Stimulated activated CD4-positive, alpha-beta T cell treated with anti-CD3 and anti-CD28 coated beads, Interleukin-4, amount 100 ng/mL, for 1 hour (primary cell): Measurements from ENCODE around the gene E2F8.

ENCODE experiments used
- DNase-seq: peaks from one replicate; pipeline ENCODE4 v3.0.0-alpha.2; 2020

Gene E2F8

DNA sequence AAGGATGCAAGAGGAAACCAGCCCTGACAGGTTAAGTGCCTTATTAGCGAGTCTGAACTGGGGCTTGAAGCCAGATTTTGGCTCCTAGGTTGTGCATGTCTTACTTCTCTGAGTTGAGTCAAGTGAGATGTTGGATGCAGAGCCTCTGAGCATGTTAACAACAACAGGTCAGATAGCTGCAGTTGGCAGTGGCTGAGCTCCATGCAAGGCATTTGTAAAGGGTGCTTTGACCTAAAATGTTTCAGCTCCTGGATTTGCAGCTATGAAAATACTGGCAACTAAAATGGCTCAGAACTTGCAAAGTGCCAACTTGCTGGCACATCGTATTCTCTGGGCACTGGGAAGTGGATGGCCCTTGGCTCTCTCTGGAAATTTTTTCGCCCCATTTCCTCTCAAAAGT, 22.5 kb downstream of the E2F8 start:
- DNase-seq = no peak

DNA sequence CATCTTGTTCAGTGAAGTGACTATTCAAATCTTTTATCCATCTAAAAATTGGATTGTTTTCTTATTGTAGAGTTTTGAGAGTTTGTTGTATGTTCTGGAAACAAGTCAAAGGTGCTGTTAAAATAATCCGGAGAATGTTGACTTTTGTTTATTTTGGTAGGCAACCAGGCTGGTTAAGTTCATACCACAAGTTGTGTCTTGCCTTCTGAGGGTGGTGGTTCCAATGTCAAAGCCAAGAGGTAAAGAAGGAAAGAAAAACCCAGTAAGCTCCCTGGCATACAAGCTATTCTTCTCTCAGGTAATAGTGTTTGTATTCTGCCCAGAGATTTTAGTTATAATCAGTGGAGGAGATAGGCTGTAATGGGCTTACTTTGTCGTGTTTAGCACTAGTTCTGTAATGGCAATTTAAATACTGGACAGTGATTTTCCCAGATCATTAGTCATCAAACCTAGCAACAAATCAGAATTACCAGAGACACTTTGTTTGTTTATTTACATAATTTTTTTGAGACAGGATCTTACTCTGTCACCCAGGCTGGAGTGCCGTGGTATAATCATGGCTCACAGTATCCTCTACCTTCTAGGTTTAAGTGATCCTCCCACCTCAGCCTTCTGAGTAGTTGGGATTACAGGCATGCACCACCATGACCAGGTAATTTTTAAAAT, 23.9 kb downstream of the E2F8 start:
- no peak for DNase-seq

- DNase-seq = no peak
Measured at GRCh38 chr11:19216021-19216420, 24.7 kb downstream of the E2F8 start.

DNA sequence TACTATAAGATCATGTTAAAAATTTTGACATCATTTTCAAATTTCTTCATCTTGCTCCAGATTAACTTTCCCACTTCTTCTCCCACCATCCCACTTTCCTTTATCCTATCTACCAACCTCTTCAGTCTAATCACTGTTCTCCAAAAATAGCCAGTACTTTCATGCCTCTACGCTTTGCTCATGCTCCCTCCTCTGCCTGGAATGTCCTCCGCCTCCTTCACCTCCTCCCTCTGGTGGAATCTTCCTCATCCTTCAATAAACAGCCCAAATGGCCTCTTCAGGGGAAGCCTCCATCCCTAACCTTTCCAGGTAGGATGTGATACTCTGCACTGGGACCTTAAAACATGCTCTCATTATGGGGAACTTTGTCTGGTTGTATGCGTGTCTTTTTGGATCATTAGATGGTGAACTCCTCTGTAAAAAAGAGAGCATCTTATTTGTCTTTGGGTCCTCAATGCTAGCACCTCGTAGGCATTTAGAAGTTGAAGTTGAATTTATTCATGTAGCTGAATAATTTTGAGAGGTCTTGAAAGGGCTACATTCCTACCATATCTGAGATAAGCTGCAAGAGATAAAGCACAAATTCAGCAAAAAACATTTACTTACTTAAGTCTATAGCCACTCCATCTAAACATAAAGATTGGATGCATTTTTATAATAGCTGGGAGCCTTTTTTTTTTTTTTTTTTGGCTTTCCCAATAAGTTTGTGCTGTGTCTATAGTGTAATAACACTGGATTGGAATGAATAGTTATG, 31.0 kb downstream of the E2F8 start:
- DNase-seq = no peak

- DNase-seq = no peak
Measured at GRCh38 chr11:19208959-19209546, 31.7 kb downstream of the E2F8 start.

GRCh38 chr11:19208181-19208580, 32.6 kb downstream of the E2F8 start:
- no peak for DNase-seq

- no peak for DNase-seq
Measured at GRCh38 chr11:19204836-19205235, 35.9 kb downstream of the E2F8 start.

DNA sequence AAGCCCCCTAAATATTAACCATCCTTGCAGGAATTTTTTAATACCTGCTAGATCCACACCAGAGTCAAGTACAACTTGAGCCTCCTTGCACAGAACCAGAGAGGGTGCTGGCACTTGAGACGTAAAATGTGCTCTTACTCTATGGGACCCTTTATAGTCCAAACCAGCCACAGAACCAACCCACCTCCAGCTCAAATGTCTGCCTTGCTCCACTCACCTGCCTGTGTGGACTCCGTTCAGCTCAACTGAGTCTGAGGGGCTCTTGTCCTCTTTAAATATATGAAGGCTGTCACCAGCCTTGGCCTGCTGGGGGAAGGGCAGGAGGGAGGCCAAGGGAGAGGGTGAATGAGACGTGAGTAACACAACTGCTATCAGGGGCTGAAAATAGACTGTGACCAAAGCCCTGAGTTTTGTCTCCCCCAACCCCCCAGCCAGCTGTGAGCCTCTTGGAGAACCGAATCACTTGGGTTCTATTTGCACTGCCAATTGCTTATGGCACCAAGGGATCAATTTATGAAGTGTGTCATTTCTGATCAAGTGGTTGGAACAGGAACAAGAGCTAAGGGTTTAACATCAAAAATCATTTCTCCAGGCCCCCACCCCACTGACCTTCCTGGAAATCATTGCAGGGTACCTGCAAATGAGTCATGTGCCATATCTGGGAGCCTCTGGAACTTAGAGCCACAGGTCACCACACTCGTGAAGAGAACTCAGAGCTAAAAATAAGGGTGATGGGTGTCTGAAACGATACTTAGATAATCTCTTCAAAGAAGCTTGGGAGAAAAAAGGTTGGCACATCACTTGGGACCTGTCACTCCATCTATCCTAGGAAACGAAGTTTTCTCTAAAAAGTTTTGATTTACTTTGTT, 38.8 kb downstream of the E2F8 start, which contains the start of gene CSRP3:
Gene CSRP3, minus strand, starts transcription at position 247 of the 869 bp plus-strand sequence. CDS start 9,535 bp downstream, outside the sequence.
- DNase-seq = no peak

DNA sequence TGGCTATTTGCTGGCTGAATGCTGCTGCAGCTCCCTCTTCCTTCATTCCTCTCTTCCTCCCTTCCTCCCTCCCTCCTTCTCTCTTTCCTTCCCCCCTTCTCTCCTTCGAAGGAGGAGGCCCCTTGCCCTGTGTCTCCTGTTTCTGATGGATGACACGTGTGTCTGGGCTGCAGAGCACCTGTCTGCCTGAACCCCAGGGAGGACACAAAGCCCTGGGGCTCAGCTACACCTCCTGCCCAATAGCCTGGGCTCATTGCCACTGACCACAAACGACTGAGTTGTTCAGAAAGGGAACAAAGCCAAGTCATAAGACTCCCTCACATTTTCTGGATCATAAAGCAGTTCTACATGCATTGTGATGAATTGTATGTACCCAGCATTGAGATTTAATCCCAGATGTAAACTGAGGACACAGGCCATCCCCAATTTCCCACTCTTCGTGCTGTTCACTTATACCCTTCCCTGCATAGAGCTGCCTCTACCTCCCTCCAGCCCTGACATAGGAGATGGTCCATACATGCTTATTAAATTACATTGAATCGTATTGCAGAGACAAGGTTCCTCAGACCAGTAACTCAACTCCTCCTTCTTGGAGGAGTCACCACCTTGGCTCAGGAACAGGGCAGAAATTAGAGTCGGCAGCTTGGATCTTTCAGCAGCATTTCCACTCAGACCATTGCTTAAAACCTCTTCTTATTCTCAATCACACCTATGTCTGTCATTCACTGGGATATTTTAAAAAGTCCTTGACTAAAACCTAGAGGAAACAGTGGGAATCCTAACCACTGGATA, 40.1 kb downstream of the E2F8 start:
- no peak for DNase-seq

DNA sequence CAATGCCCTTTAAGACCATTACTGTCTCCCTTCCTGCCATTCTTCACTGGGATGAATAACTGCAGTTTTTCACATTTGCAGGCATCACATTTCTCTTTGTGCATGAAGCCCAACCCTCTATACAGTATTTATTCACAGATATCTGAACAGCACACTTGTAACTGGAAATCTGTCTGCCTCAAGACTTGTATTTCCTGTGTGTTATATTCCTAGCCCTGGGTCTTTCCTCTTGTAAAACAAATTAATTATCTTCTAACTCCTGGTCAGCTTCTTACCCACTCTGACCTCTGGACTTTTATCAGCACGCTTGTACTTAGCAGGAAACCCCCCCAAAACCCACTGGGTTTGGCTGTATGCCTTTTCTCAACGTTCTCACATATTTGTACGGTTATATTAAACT, 41.0 kb downstream of the E2F8 start:
- DNase-seq = no peak

GRCh38 chr11:19199048-19199447, 41.7 kb downstream of the E2F8 start:
- DNase-seq = no peak

DNA sequence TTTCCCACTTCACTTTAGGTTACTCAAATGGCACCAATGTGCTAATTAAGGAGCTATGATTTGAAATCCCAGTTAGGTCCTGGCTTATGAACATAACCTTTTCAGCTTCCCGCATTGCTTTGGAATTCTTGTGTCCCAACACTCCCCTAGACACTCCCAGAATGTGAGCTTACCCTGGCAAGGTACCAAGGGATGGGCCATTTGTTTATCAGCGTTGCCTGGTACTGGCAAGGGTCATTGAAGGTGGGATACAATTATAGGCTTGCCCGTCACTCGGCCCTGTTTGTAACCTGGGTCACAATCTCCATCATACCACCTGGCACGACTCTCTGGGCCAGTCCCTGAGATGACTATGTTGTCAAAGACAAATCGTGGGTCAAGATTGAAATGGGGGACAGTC, 44.3 kb downstream of the E2F8 start:
- no peak for DNase-seq

GRCh38 chr11:19194620-19195308, 46.0 kb downstream of the E2F8 start:
- DNase-seq = no peak

- DNase-seq = no peak
Measured at GRCh38 chr11:19193916-19194315, 46.8 kb downstream of the E2F8 start.

- no peak for DNase-seq
Measured at GRCh38 chr11:19191530-19192169, 49.1 kb downstream of the E2F8 start.

DNA sequence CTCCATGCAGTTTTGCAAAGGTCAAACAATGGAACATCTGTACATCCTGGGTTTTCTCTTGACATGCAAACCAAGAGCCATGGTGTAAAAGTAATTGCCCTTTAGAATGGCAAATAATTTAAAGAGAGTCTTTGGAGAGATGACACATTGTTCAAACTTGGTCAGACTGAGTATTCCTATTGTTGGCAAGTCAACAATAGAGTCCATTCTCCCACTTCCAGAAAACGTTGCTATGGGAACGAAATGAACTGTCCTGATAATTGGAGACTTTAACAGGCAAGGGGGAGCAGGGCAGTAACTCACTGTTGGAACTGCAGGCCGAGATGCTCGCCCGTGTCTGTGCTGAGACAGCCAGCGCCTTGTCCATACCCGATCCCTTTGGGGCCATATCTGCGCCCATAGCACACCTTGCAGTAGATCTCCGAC, 52.9 kb downstream of the E2F8 start:
- DNase-seq = no peak

- no peak for DNase-seq
Measured at GRCh38 chr11:19187114-19187832, 53.5 kb downstream of the E2F8 start.

DNA sequence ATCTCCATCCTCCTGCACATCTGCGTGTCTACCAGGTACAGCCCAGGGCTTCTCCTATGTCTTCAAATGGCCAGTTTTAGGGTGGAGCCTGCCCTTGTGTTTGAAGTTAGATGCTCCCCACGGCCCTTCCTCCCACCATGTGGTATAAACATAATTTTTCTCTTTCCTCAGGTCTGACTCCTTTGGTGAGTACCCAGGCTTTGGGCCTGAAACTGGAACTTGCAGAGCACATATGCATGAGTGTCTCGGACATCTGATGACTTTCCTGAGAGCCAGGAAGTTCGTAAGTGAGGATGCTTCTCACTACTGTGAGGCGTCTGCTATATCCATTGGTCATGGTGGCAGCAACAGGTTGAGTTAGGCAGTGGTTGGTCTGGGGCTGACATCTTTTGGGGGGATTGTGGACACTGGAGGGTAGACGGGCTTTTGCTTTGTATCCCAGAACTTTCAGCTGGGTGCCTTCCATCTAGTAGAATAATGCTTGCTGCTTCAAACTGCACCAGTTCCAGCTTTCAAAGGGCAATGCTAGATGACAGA, 55.2 kb downstream of the E2F8 start:
- DNase-seq = no peak

DNA sequence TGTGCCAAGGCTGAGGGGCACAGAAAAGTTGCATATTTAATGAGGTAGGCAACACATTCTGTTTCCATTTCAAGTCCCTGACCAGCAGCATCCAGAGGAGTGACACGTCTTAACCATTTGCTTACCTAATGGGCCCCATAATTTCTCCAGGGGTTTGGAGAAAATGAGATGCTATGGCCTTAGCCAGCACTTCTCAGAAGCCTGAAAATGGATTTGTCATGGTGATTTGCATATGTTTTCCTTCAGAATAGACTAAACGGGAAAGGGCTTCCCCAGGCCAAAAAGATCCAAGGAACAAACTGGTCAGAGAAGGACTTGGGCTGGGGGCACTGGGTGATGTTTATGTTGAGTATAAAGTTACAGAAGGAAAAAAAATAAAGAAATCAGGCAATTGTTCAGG, 55.7 kb downstream of the E2F8 start:
- DNase-seq = no peak

- no peak for DNase-seq
Measured at GRCh38 chr11:19183646-19184045, 57.1 kb downstream of the E2F8 start.
